ENCODE results near the gene BOK. TPM values are rescaled to one million over a fixed set of nuclear protein-coding genes. Genes with fewer than 3 reads are reported as not detected.
"Not testable (repeated sequence)": the region's sequence is repeated elsewhere in the genome, so short reads cannot be mapped to it uniquely, and the experiment has no call there.

Gene BOK
- total RNA-seq, 1 donor from 2014 or later: 46.8 TPM

GRCh38 chr2:241563981-241564595 is 5.5 kb downstream of the BOK start:
- no peak for TF ChIP-seq CTCF (IDR thresholded peaks at IDR 0.05)
- no peaks in the 10 kb centered on the region for H3K27me3 Mint-ChIP-seq (ENCODE audit: low read depth)

GRCh38 chr2:241564596-241565410 is 6.3 kb downstream of the BOK start:
- Mint-ChIP-seq H3K27ac (ENCODE audit: unreplicated experiment) (no peak overlapping the region), H3K4me1 (ENCODE audit: low read depth) (peaks cover 31% of the 10 kb centered on the region), H3K9me3 (ENCODE audit: low read depth) (no peaks in the 10 kb centered on the region), H3K27me3 (ENCODE audit: low read depth) (no peaks in the 10 kb centered on the region), H3K36me3 (ENCODE audit: low read depth) (peaks cover 1% of the 10 kb centered on the region), H3K4me3 (ENCODE audit: unreplicated experiment) (no peak overlapping the region)
- peak; percentile 90 for DNase-seq (ENCODE audit: low spot score)
- no peak for TF ChIP-seq CTCF (IDR thresholded peaks at IDR 0.05)

More at GRCh38 chr2:241563981-241564595, 5.5 kb downstream of the BOK start:
- no peak overlapping the region for H3K4me3 Mint-ChIP-seq (ENCODE audit: unreplicated experiment)
- peaks cover 1% of the 10 kb centered on the region for H3K36me3 Mint-ChIP-seq (ENCODE audit: low read depth)
- DNase-seq (ENCODE audit: low spot score): peak; percentile 90
- peaks cover 32% of the 10 kb centered on the region for H3K4me1 Mint-ChIP-seq (ENCODE audit: low read depth)
- no peak overlapping the region for H3K27ac Mint-ChIP-seq (ENCODE audit: unreplicated experiment)
- H3K9me3 Mint-ChIP-seq (ENCODE audit: low read depth): no peaks in the 10 kb centered on the region

- DNase-seq (ENCODE audit: low spot score): peak; percentile 83
- no peak overlapping the region for H3K27ac Mint-ChIP-seq (ENCODE audit: unreplicated experiment)
- H3K4me1 Mint-ChIP-seq (ENCODE audit: low read depth): peaks cover 24% of the 10 kb centered on the region
- no peaks in the 10 kb centered on the region for H3K27me3 Mint-ChIP-seq (ENCODE audit: low read depth)
- TF ChIP-seq CTCF (IDR thresholded peaks at IDR 0.05): no peak
- peaks cover 1% of the 10 kb centered on the region for H3K36me3 Mint-ChIP-seq (ENCODE audit: low read depth)
- no peak overlapping the region for H3K4me3 Mint-ChIP-seq (ENCODE audit: unreplicated experiment)
- H3K9me3 Mint-ChIP-seq (ENCODE audit: low read depth): no peaks in the 10 kb centered on the region
Measured at GRCh38 chr2:241565411-241565810, 6.9 kb downstream of the BOK start.

GRCh38 chr2:241566021-241566420 is 7.5 kb downstream of the BOK start:
- not testable (repeated sequence) for H3K9me3 Mint-ChIP-seq (ENCODE audit: low read depth); H3K4me3 Mint-ChIP-seq (ENCODE audit: unreplicated experiment); H3K27ac Mint-ChIP-seq (ENCODE audit: unreplicated experiment); H3K27me3 Mint-ChIP-seq (ENCODE audit: low read depth); H3K36me3 Mint-ChIP-seq (ENCODE audit: low read depth)
- DNase-seq (ENCODE audit: low spot score): peak; percentile 18
- peaks cover 18% of the 10 kb centered on the region for H3K4me1 Mint-ChIP-seq (ENCODE audit: low read depth)

GRCh38 chr2:241566468-241566867 is 7.9 kb downstream of the BOK start:
- Mint-ChIP-seq H3K4me1 (ENCODE audit: low read depth) (peaks cover 17% of the 10 kb centered on the region), H3K4me3 (ENCODE audit: unreplicated experiment) (no peak overlapping the region), H3K36me3 (ENCODE audit: low read depth) (peaks cover 1% of the 10 kb centered on the region), H3K27me3 (ENCODE audit: low read depth) (no peaks in the 10 kb centered on the region), H3K9me3 (ENCODE audit: low read depth) (no peaks in the 10 kb centered on the region), H3K27ac (ENCODE audit: unreplicated experiment) (no peak overlapping the region)
- TF ChIP-seq CTCF (IDR thresholded peaks at IDR 0.05): no peak
- DNase-seq (ENCODE audit: low spot score): no peak

GRCh38 chr2:241567266-241567665 is 8.7 kb downstream of the BOK start:
- not testable (repeated sequence) for H3K27me3 Mint-ChIP-seq (ENCODE audit: low read depth); DNase-seq (ENCODE audit: low spot score); H3K9me3 Mint-ChIP-seq (ENCODE audit: low read depth); H3K4me3 Mint-ChIP-seq (ENCODE audit: unreplicated experiment); H3K36me3 Mint-ChIP-seq (ENCODE audit: low read depth); H3K27ac Mint-ChIP-seq (ENCODE audit: unreplicated experiment)
- peaks cover 11% of the 10 kb centered on the region for H3K4me1 Mint-ChIP-seq (ENCODE audit: low read depth)
